OCI-LY7 (cell line): ENCODE measurements around the gene CHN2. TPM values are rescaled to one million over a fixed set of nuclear protein-coding genes. Genes with fewer than 3 reads are reported as not detected.

ENCODE experiments used
- BruUV-seq: library from RNA; stranded (reverse); fragments of 400-500 nt; replicated peaks from 2 replicates; lab custom pipeline; 2021; lab: Mats Ljungman, UMichigan
- CTCF ChIA-PET: fragments of 300-600 bp; sonication (Branson Sonifier 250); formaldehyde crosslinking; loops from one replicate; lab custom pipeline; 2022; ENCODE audit warnings: antibody characterized with exemption; ENCODE audit not compliant: unreplicated experiment; lab: Charles Lee
- POLR2A ChIA-PET: fragments of 300-600 bp; sonication (Branson Sonifier 250); formaldehyde crosslinking; loops from one replicate; lab custom pipeline; 2022; ENCODE audit warnings: antibody characterized with exemption; lab: Charles Lee
- DNase-seq: peaks from one replicate; pipeline ENCODE4 v3.0.0-alpha.2; 2015; ENCODE audit warnings: low spot score
- H2AFZ ChIP-seq: fragments of 200-600 bp; sonication (generic), shearing (Covaris generic); 2 replicates; pipeline ENCODE4 v1.6.1; 2014; ENCODE audit warnings: mild to moderate bottlenecking, antibody characterized with exemption, low read length, moderate library complexity
- H3K27ac ChIP-seq: fragments of 200-600 bp; sonication (generic); 2 replicates; pipeline ENCODE4 v1.5.1; 2014; ENCODE audit warnings: mixed run types, low read depth, mild to moderate bottlenecking, moderate library complexity, low read length, inconsistent platforms; ENCODE audit not compliant: poor library complexity, severe bottlenecking
- H3K36me3 ChIP-seq: fragments of 200-600 bp; sonication (generic); 2 replicates; pipeline ENCODE4 v1.6.1; 2014; ENCODE audit warnings: mild to moderate bottlenecking, antibody characterized with exemption, low read length, moderate library complexity, mixed read lengths; ENCODE audit not compliant: insufficient read depth
- H3K4me1 ChIP-seq: fragments of 200-600 bp; sonication (generic); 2 replicates; pipeline ENCODE4 v1.5.1; 2014; ENCODE audit warnings: mild to moderate bottlenecking, low read length; ENCODE audit not compliant: insufficient read depth, poor library complexity, severe bottlenecking
- H3K4me2 ChIP-seq: fragments of 200-600 bp; sonication (generic); 2 replicates; pipeline ENCODE4 v1.6.1; 2014; ENCODE audit warnings: mild to moderate bottlenecking, low read length
- H3K4me3 ChIP-seq: fragments of 200-600 bp; sonication (generic); 2 replicates; pipeline ENCODE4 v1.5.1; 2014; ENCODE audit warnings: mild to moderate bottlenecking, low read depth, low read length; ENCODE audit not compliant: poor library complexity, severe bottlenecking
- H3K79me2 ChIP-seq: fragments of 200-600 bp; sonication (generic); 2 replicates; pipeline ENCODE4 v1.6.1; 2016; ENCODE audit warnings: low read depth, mild to moderate bottlenecking, low read length, moderate library complexity, mixed read lengths; ENCODE audit not compliant: insufficient read depth
- H3K9me2 ChIP-seq: fragments of 200-600 bp; sonication (generic); 2 replicates; pipeline ENCODE4 v1.6.1; 2016; ENCODE audit warnings: mild to moderate bottlenecking, low read length, mixed read lengths; ENCODE audit not compliant: insufficient read depth
- H3K9me3 ChIP-seq: fragments of 200-600 bp; sonication (generic); 2 replicates; pipeline ENCODE4 v1.6.1; 2014; ENCODE audit warnings: mild to moderate bottlenecking, mixed run types, low read length, mixed read lengths
- H4K20me1 ChIP-seq: fragments of 200-600 bp; sonication (generic); 2 replicates; pipeline ENCODE4 v1.6.1; 2014; ENCODE audit warnings: mild to moderate bottlenecking, antibody characterized with exemption, low read length, moderate library complexity, mixed read lengths; ENCODE audit not compliant: insufficient read depth
- CTCF ChIP-seq: fragments of 200-600 bp; sonication (generic); conservative IDR thresholded peaks from 2 replicates; pipeline ENCODE4 v1.5.1; 2014; ENCODE audit warnings: mild to moderate bottlenecking, antibody characterized with exemption, low read length, moderate library complexity, mixed read lengths
- EZH2phosphoT487 ChIP-seq: fragments of 200-600 bp; sonication (generic); IDR thresholded peaks from 2 replicates; pipeline ENCODE4 v1.6.1; 2018; ENCODE audit warnings: low read depth, borderline replicate concordance, mild to moderate bottlenecking, mixed run types, antibody characterized with exemption, low read length, moderate library complexity, mixed read lengths
- intact Hi-C: fragments of 100-400 bp; cut with micrococcal nuclease; formaldehyde crosslinking; loops from one replicate; pipeline ENCODE4 v1.10.0; 2022; ENCODE audit not compliant: unreplicated experiment
- total RNA-seq, 2 experiments: library from RNA; depleted of rRNA in 1 of 2; stranded (reverse); fragments of >200 nt in 1 of 2; shearing (Covaris generic) in 1 of 2; gene quantifications; 2 replicates each; pipeline ENCODE4 v1.2.3, GENCODE V29; 2014 to 2022

CHN2 gene
- total RNA-seq, 2 experiments from 2014 or later = not detected

DNA sequence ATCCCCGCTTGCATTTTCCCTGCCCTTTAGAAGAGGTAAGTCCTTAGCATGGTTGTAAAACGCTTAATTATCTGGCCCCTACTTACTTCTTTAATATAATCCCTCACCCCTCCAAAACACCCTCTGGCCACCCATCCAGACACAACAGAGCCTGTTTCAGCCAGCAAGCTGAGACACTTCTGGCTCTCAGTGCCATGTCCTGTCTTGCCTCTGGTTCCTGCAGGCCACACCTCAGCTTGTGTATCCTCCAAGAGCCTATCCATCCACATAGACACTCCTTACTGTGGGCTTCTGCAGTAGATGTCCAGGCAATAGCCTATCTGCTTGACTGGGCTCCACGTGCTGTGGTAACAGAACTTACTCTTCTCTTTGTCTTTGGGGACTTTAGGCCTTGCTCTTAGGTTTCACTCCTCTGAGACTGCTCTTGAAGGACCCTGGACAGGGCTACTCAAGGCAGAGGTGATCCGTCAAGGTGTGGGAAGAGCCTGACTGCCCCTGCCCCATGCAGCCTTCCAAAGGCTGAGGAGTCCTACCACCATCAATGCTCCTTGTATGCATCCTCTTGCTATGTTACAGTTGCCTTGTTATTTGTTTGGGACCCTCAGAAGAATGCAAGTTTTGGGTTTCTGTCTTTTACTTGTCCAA, 149.9 kb downstream of the CHN2 start:
- intact Hi-C loops = no loop called here
- ChIA-PET POLR2A (no interaction called here), CTCF (no interaction called here)
- no TSS peak for BruUV-seq
- Histone ChIP-seq H3K4me1 (no peaks in the 10 kb centered on the region), H3K9me2 (no peaks in the 10 kb centered on the region), H3K4me3 (no peak overlapping the region), H3K9me3 (no peaks in the 10 kb centered on the region), H3K4me2 (no peak overlapping the region), H3K36me3 (no peaks in the 10 kb centered on the region), H3K27ac (no peak overlapping the region), H2AFZ (no peak overlapping the region), H3K79me2 (no peaks in the 10 kb centered on the region), H4K20me1 (no peaks in the 10 kb centered on the region)
- no peak for DNase-seq
- TF ChIP-seq EZH2phosphoT487 (no peak), CTCF (no peak)

- Histone ChIP-seq H3K4me3 (no peak overlapping the region), H3K9me2 (no peaks in the 10 kb centered on the region), H3K27ac (no peak overlapping the region), H4K20me1 (no peaks in the 10 kb centered on the region), H2AFZ (no peak overlapping the region), H3K36me3 (no peaks in the 10 kb centered on the region), H3K9me3 (no peaks in the 10 kb centered on the region), H3K79me2 (no peaks in the 10 kb centered on the region), H3K4me2 (no peak overlapping the region), H3K4me1 (no peaks in the 10 kb centered on the region)
- ChIA-PET POLR2A (no interaction called here), CTCF (no interaction called here)
- no peak for DNase-seq
- TF ChIP-seq EZH2phosphoT487 (no peak), CTCF (no peak)
- BruUV-seq = no TSS peak
- intact Hi-C loops = no loop called here
These were observed 151.0 kb downstream of the CHN2 start for GRCh38 chr7:29345590-29345989.

- BruUV-seq = no TSS peak
- Histone ChIP-seq H3K79me2 (no peaks in the 10 kb centered on the region), H3K4me1 (no peaks in the 10 kb centered on the region), H3K4me3 (no peak overlapping the region), H3K9me2 (no peaks in the 10 kb centered on the region), H3K4me2 (no peak overlapping the region), H3K36me3 (no peaks in the 10 kb centered on the region), H2AFZ (no peak overlapping the region), H3K27ac (no peak overlapping the region), H3K9me3 (no peaks in the 10 kb centered on the region), H4K20me1 (no peaks in the 10 kb centered on the region)
- CTCF ChIA-PET = no interaction called here
- DNase-seq = no peak
- POLR2A ChIA-PET = no interaction called here
- TF ChIP-seq EZH2phosphoT487 = no peak
- no peak for TF ChIP-seq CTCF
- intact Hi-C loops = no loop called here
These were observed 151.8 kb downstream of the CHN2 start for GRCh38 chr7:29346231-29346978.
